Gastrocnemius medialis (tissue), 4 donors: Measurements from ENCODE around the gene EFNB3.

ENCODE experiments used
- POLR2A ChIP-seq, 2 donors: fragments of 450-650 bp; IDR thresholded peaks; one replicate each; pipeline ENCODE4 v1.6.1; 2017; ENCODE audit warnings: antibody characterized with exemption in 2 of 2, mild to moderate bottlenecking in 2 of 2, moderate library complexity in 2 of 2
- TF ChIP-seq, protein P1 (sequence below), 5 experiments: fragments of 450-650 bp in 3 of 5; fragments of 200-600 bp in 2 of 5; sonication (generic) in 2 of 5; IDR thresholded peaks in 4 of 5; conservative IDR thresholded peaks in 1 of 5; 1 replicate in 4 of 5; 2 replicates in 1 of 5; pipeline ENCODE4 v1.5.1; 2016 to 2019; ENCODE audit warnings: antibody characterized with exemption in 5 of 5, mild to moderate bottlenecking in 3 of 5, moderate library complexity in 3 of 5

DNA sequence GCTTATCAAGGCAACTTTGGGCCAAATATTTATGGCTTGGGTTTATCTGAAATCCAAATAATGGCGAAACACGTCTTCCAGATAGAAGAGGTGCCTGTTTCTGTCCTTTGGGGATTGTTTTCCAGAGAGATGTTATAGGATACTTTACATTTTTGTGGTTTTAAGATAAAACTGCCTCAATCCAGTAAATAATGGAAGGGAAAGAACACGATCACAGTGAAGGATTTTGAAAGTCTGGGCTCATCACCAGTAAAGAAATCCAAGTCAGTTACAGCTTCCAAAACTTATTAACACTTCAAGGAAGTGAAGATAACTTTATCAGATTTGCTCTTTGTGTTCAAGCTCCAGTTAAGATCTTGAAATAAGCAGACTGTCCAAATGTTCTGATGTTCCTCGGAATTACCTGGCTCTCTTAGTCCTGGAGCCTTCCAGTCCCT, 42.7 kb downstream of the EFNB3 start:
- TF ChIP-seq POLR2A (IDR thresholded peaks at IDR 0.05) = no peak
- TF ChIP-seq, protein P1, sequence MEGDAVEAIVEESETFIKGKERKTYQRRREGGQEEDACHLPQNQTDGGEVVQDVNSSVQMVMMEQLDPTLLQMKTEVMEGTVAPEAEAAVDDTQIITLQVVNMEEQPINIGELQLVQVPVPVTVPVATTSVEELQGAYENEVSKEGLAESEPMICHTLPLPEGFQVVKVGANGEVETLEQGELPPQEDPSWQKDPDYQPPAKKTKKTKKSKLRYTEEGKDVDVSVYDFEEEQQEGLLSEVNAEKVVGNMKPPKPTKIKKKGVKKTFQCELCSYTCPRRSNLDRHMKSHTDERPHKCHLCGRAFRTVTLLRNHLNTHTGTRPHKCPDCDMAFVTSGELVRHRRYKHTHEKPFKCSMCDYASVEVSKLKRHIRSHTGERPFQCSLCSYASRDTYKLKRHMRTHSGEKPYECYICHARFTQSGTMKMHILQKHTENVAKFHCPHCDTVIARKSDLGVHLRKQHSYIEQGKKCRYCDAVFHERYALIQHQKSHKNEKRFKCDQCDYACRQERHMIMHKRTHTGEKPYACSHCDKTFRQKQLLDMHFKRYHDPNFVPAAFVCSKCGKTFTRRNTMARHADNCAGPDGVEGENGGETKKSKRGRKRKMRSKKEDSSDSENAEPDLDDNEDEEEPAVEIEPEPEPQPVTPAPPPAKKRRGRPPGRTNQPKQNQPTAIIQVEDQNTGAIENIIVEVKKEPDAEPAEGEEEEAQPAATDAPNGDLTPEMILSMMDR (IDR thresholded peaks at IDR 0.05 in 4 of 5, conservative IDR thresholded peaks at IDR 0.05 in 1 of 5) = no peak
